HG03135 (cell line): ENCODE measurements around the gene ATG7.
"Not testable (repeated sequence)": the region's sequence is repeated elsewhere in the genome, so short reads cannot be mapped to it uniquely, and the experiment has no call there.

Source experiments
- ATAC-seq: cut with Tn5 transposase; IDR thresholded peaks from one replicate; pipeline ENCODE4 v1.9.1; 2021; ENCODE audit warnings: mild to moderate bottlenecking, moderate library complexity; ENCODE audit not compliant: unreplicated experiment

The ATG7 gene

GRCh38 chr3:11348877-11349276, 76.7 kb downstream of the ATG7 start:
- ATAC-seq: not testable (repeated sequence)

GRCh38 chr3:11349446-11349845, 77.2 kb downstream of the ATG7 start:
- ATAC-seq: no peak

DNA sequence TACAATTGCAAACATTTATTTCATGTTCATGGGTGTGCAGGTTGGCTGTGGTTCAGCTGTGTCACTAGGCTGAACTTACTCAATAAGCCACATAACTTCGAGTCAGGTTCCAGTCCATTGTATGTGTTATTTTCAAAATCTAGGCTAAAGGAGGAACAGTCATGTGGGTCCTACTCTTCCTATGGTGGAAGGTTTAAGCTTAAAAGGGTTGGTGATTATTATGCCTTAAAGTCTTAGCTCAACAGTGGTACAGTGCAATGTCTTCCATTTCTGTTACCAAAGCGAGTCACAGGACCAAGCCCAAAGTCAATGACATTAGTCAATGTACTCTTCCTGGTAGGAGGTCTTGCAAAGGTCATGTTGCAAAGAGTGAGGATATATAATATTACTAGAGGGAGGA, 78.2 kb downstream of the ATG7 start:
- no peak for ATAC-seq

- no peak for ATAC-seq
Measured at GRCh38 chr3:11351451-11351850, 79.3 kb downstream of the ATG7 start.

DNA sequence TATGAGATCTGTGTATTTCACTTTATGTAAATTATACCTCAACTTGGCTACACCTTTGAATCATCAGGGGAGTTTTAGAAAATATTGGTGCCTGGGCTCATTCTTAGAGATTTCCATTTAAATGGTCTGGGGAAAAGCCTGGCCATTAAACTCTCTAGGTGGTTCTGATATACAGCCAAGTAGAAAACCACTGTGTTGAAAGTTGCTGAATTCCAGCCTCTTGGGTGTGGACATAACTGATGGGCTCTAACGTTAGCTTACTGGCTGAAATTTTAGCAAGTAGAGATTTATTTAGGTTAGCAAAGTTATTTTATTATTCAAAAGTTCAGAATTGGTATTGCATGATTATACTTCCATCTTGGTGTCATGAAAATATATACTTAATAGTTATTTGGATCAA, 84.1 kb downstream of the ATG7 start:
- ATAC-seq: no peak

DNA sequence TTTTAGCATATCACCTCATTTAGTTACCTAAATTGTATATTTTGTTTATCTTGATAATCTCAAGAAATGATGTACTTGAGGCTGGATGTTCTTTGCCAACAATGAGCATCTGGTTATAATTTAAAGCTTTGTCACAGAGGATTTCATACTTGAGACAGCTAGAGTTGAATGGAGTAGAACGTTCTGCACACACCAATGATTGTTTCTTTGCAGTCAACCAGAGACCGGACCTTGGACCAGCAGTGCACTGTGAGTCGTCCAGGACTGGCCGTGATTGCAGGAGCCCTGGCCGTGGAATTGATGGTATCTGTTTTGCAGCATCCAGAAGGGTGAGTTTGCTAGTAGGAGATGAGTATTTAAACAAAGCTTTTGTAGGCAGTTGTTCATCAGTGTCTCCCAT, 90.4 kb downstream of the ATG7 start:
- no peak for ATAC-seq

GRCh38 chr3:11363715-11364114, 91.5 kb downstream of the ATG7 start:
- no peak for ATAC-seq

GRCh38 chr3:11364181-11364580, 92.0 kb downstream of the ATG7 start:
- no peak for ATAC-seq

DNA sequence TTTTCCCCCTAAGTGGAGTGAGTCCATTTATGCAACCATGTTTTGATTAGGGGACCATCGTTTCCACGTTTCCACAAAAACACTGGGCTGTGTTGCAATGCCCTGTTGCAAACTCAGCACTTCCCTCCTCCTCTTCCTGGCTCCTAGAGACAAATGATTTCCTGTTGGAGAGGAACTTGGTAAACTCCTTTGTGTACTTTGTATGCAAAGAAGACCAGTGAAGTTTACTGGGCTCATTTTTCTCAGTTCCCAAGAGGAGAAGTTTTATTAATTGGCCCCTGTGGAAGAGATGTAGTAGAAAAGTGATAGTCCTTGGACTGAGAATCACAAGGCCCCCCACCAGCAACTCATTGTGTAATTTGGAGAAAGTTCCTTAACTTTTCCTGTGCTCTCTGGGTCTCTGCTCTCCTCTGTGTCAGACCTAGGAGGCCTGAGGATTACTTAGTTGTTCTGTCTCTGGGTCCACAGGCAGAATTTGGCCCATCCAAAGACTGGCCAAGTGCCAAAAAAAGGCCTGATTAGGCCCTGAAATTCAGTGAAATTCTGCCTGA, 95.0 kb downstream of the ATG7 start:
- ATAC-seq: no peak

- no peak for ATAC-seq
Measured at GRCh38 chr3:11370191-11370590, 98.0 kb downstream of the ATG7 start.

DNA sequence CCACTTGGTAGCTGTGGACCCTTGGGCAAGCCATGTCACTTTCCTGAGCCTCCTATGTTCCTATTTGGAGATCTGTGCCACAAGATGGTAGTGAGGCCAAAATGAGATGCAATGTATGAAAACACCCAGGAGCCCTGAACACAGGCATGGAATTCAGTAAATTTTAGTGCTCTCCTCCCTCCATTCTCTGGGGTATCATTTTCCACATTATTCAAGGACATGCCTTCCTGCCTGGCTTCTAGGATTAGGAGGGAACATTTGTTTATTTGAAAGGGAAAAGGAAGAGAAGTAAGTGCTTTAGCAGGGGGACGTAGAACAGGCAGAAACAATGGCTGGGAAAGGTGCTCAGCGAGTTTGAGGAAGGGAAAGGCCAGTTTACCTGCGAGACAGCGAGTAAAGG, 98.8 kb downstream of the ATG7 start:
- no peak for ATAC-seq

DNA sequence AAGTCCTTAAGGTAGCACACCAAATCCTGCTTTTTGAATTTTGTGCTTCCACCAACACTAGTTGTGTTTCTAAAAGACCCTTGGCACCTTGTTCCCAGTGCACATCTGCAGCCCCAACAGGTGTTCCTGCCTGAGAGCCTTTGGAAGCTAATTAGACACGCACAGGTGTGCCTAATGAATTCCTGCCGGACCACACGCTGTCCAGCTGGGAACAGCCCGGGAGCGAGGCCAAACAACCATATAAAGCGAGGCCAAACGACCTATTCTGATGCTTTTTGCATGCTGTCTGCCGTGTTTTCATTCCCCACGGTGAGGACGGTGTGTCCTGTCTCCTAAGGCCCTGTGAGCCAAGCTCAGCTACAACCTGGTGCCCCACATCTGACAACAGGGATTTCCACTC, 99.5 kb downstream of the ATG7 start:
- ATAC-seq: no peak

DNA sequence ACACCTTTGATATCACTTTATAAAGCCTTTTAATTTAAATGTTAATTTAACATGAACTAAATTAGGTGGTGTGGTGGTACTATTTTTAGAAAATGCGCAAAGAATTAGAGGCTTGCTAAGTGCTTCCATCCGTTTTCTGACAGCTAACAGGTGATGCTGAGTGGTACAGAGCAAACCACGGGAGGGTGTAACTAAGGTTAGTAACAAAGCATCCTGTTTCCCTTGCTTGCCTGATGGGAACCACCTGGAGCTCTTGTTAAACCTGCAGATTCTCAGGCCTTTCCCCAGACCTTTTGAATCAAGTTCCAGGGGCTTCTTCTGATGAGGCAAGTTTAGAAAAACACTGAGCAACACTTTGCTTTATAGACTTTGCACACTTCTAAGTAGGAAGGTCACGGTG, 101.0 kb downstream of the ATG7 start:
- no peak for ATAC-seq

GRCh38 chr3:11373654-11374053, 101.5 kb downstream of the ATG7 start:
- no peak for ATAC-seq

GRCh38 chr3:11375333-11376088, 103.3 kb downstream of the ATG7 start:
- ATAC-seq: no peak

DNA sequence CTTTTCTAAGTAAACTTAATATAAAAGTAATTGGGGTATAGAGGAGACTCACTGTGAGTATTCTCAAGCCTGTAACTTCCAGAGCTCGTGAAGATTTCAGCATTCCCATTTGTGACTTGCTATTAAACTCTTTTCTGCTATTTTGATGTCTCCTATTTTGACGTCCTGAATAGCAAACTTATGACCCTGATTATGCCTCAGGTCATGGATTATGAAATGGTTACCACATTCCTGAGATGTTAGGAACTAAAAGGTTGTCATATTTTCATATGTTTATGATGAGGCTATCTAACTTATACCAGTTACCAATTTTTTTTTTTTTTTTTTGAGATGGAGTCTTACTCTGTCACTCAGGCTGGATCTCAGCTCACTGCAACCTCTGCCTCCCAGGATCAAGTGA, 105.5 kb downstream of the ATG7 start:
- ATAC-seq: no peak

GRCh38 chr3:11379238-11379823, 107.1 kb downstream of the ATG7 start:
- no peak for ATAC-seq

GRCh38 chr3:11379824-11380701, 107.9 kb downstream of the ATG7 start:
- ATAC-seq: no peak

GRCh38 chr3:11381141-11381540, 108.9 kb downstream of the ATG7 start:
- ATAC-seq: no peak

DNA sequence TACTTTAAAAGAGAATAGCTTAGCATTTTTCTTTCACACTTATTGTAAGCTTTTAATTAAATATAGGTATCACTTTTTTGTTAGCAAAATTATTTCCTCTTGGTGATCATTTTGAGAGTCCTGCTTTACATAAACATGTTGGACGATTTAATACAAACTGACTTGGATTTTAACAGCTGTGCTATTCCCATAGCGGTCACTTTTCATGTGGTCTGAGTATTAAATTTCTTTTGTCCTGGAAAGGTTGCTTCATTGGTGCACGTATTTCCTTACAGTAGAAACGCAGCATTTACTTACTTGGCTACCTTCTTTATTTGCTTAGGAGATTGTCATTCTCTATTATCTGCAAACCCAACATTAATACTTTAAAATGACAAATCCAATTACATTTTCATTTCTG, 109.4 kb downstream of the ATG7 start:
- no peak for ATAC-seq

DNA sequence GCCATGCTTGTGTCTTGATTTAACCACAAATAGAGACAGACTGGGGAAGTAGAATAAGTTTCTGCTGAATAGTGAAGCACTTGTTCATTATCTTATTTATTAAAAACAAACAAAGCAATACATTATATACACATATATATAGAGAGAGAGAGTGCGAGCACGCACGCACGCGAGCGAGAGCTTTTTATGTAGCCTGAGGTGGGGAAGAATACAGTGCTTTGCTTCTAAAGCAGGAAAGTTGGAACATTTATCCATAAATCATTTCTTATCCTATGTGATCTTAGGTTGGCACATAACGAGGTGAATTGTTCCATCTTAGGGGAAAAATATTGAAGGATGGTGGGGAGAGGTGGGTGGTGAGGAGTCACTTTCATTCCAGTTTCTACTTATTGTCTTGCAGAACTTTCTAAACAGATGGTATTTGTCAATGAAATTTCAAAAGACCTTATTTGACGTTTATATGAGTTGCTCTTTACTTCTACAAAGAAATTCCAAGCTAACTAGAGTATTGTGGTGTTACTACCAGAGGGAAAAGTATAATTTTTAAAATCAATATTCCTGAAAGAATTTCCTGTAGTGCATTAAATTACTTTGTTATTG, 110.0 kb downstream of the ATG7 start:
- no peak for ATAC-seq
